Suprapubic skin (tissue), 4 donors: ENCODE data around the gene CASP2.

Source experiments
- POLR2A ChIP-seq, 2 donors: fragments of 450-650 bp; IDR thresholded peaks; one replicate each; pipeline ENCODE4 v1.6.1; 2017; ENCODE audit warnings: antibody characterized with exemption in 2 of 2, mild to moderate bottlenecking in 2 of 2, moderate library complexity in 2 of 2
- POLR2AphosphoS5 ChIP-seq, 3 donors: sonication (generic); formaldehyde crosslinking; IDR thresholded peaks; one replicate each; pipeline ENCODE4 v1.6.1; 2017; ENCODE audit warnings: antibody characterized with exemption in 3 of 3
- TF ChIP-seq, protein P1 (sequence below), 2 donors: fragments of 200-600 bp in 1 of 2; fragments of 450-650 bp in 1 of 2; sonication (generic) in 1 of 2; IDR thresholded peaks; one replicate each; pipeline ENCODE4 v1.5.1; 2016 to 2019; ENCODE audit warnings: antibody characterized with exemption in 2 of 2, mild to moderate bottlenecking in 1 of 2, moderate library complexity in 1 of 2

DNA sequence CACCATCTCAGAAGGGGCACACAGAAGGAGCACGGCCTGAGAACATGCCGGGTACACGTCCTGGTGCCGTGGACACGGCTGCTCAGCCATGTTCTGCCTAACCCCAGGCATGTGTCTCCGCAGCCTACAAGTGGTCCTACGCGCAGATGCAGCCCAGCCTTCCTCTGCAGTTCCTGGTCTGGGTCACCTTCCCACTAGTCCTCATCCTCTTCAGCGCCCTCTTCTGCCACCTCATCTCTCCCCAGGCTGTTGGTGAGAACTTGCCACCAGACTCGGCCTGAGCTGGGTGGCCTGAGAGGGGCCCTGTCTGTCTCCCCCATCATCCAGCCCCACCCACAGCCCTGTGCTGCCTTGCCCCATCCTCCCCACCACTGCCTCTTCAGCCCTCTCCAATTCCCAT is 33.1 kb downstream of the CASP2 start:
- TF ChIP-seq POLR2A (IDR thresholded peaks at IDR 0.05), result no peak
- TF ChIP-seq, protein P1, sequence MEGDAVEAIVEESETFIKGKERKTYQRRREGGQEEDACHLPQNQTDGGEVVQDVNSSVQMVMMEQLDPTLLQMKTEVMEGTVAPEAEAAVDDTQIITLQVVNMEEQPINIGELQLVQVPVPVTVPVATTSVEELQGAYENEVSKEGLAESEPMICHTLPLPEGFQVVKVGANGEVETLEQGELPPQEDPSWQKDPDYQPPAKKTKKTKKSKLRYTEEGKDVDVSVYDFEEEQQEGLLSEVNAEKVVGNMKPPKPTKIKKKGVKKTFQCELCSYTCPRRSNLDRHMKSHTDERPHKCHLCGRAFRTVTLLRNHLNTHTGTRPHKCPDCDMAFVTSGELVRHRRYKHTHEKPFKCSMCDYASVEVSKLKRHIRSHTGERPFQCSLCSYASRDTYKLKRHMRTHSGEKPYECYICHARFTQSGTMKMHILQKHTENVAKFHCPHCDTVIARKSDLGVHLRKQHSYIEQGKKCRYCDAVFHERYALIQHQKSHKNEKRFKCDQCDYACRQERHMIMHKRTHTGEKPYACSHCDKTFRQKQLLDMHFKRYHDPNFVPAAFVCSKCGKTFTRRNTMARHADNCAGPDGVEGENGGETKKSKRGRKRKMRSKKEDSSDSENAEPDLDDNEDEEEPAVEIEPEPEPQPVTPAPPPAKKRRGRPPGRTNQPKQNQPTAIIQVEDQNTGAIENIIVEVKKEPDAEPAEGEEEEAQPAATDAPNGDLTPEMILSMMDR (IDR thresholded peaks at IDR 0.05), result no peak
- TF ChIP-seq POLR2AphosphoS5 (IDR thresholded peaks at IDR 0.05), result no peak
